Fibroblast of lung (primary cell): ENCODE data around the gene ATRNL1. TPM values are rescaled to one million over a fixed set of nuclear protein-coding genes. Genes with fewer than 3 reads are reported as not detected.
A peak's percentile ranks its signal among the peaks of the same experiment; 100 is the strongest.

Experiments
- DNase-seq, 2 donors: peaks; one replicate each; pipeline versions ENCODE4 v3.0.0 to v3.0.0-alpha.2; 2010; ENCODE audit warnings: low read depth in 2 of 2
- H2AFZ ChIP-seq: 2 replicates; pipeline ENCODE4 v1.5.1; 2012; ENCODE audit warnings: low read length, control low read depth, inconsistent platforms
- H3K27ac ChIP-seq: 2 replicates; pipeline ENCODE4 v1.5.1; 2011; ENCODE audit warnings: low read length, control low read depth; ENCODE audit not compliant: insufficient read depth
- H3K27me3 ChIP-seq: 2 replicates; pipeline ENCODE4 v1.5.1; 2011; ENCODE audit warnings: mild to moderate bottlenecking, low read length; ENCODE audit not compliant: control insufficient read depth, insufficient read depth
- H3K36me3 ChIP-seq: 2 replicates; pipeline ENCODE4 v1.5.1; 2011; ENCODE audit warnings: low read length; ENCODE audit not compliant: control insufficient read depth, insufficient read depth
- H3K4me1 ChIP-seq: 2 replicates; pipeline ENCODE4 v1.5.1; 2011; ENCODE audit warnings: low read length; ENCODE audit not compliant: control insufficient read depth, insufficient read depth; ENCODE audit errors: extremely low read depth
- H3K4me2 ChIP-seq: 2 replicates; pipeline ENCODE4 v1.5.1; 2011; ENCODE audit warnings: low read length, control low read depth; ENCODE audit not compliant: insufficient read depth; ENCODE audit errors: extremely low read depth
- H3K4me3 ChIP-seq, 4 experiments: fragments of 200-600 bp in 1 of 4; sonication (generic) in 1 of 4; replicated peaks in 1 of 4; 2 replicates each; pipeline ENCODE4 v1.5.1; 2011 to 2016; ENCODE audit warnings: low read length in 4 of 4, low read depth in 3 of 4, mild to moderate bottlenecking in 3 of 4, control low read depth in 2 of 4, inconsistent platforms in 1 of 4, mixed read lengths in 1 of 4; ENCODE audit not compliant: insufficient read depth in 1 of 4; ENCODE audit errors: control extremely low read depth in 1 of 4
- H3K79me2 ChIP-seq: 2 replicates; pipeline ENCODE4 v1.5.1; 2012; ENCODE audit warnings: mild to moderate bottlenecking, low read length, inconsistent platforms; ENCODE audit not compliant: control insufficient read depth, insufficient read depth
- H3K9ac ChIP-seq: 2 replicates; pipeline ENCODE4 v1.5.1; 2011; ENCODE audit warnings: mild to moderate bottlenecking, low read length, control low read depth; ENCODE audit not compliant: insufficient read depth
- H3K9me3 ChIP-seq: 2 replicates; pipeline ENCODE4 v1.5.1; 2012; ENCODE audit warnings: low read depth, low read length; ENCODE audit not compliant: control insufficient read depth, insufficient read depth
- H4K20me1 ChIP-seq: 2 replicates; pipeline ENCODE4 v1.5.1; 2011; ENCODE audit warnings: low read length; ENCODE audit not compliant: control insufficient read depth, insufficient read depth; ENCODE audit errors: extremely low read depth
- CTCF ChIP-seq, 2 donors: IDR thresholded peaks in 1 of 2; conservative IDR thresholded peaks in 1 of 2; 1 replicate in 1 of 2; 2 replicates in 1 of 2; pipeline ENCODE4 v1.5.1; 2011 to 2012; ENCODE audit warnings: low read length in 2 of 2, control low read depth in 1 of 2, inconsistent platforms in 1 of 2, low read depth in 1 of 2, mild to moderate bottlenecking in 1 of 2
- EZH2 ChIP-seq: IDR thresholded peaks from 2 replicates; pipeline ENCODE4 v1.5.1; 2012; ENCODE audit warnings: low read length, control low read depth, mild to moderate bottlenecking; ENCODE audit errors: missing control alignments
- polyA plus RNA-seq, 2 donors: library from polyadenylated mRNA; depleted of rRNA in 1 of 2; stranded (reverse) in 1 of 2; unstranded in 1 of 2; fragments of >200 nt; gene quantifications; 2 replicates each; pipeline ENCODE4 v1.2.1, GENCODE V29; 2011 to 2012; ENCODE audit warnings: missing spikeins in 1 of 2
- total RNA-seq: library from RNA; depleted of rRNA; stranded (reverse); fragments of >200 nt; gene quantifications from 2 replicates; pipeline ENCODE4 v1.2.1, GENCODE V29; 2014

The ATRNL1 gene
- total and polyA plus RNA-seq, 2 donors (not counting 1 experiment from before 2014, with no cell fraction given) = 0.33 TPM

GRCh38 chr10:115830265-115830970 lies 737.3 kb downstream of the ATRNL1 start:
- TF ChIP-seq CTCF (conservative IDR thresholded peaks at IDR 0.05 in 1 of 2, IDR thresholded peaks at IDR 0.05 in 1 of 2; ENCODE audit: low read depth in 1 of 2, low read length in 2 of 2) = no peak
- no peak for TF ChIP-seq EZH2
- Histone ChIP-seq H2AFZ (no peak overlapping the region), H3K4me2 (no peak overlapping the region), H3K9ac (no peak overlapping the region), H3K36me3 (no peaks in the 10 kb centered on the region), H3K27ac (no peak overlapping the region), H3K4me1 (peaks cover 6% of the 10 kb centered on the region), H3K27me3 (no peaks in the 10 kb centered on the region), H3K79me2 (no peaks in the 10 kb centered on the region), H3K4me3 (no peak overlapping the region), H4K20me1 (no peaks in the 10 kb centered on the region), H3K9me3 (no peaks in the 10 kb centered on the region)
- DNase-seq = peak; percentile 64 to 69

GRCh38 chr10:115831016-115831415 lies 737.9 kb downstream of the ATRNL1 start:
- no peak for TF ChIP-seq CTCF (conservative IDR thresholded peaks at IDR 0.05 in 1 of 2, IDR thresholded peaks at IDR 0.05 in 1 of 2; ENCODE audit: low read depth in 1 of 2, low read length in 2 of 2)
- no peak for TF ChIP-seq EZH2
- H3K27me3 ChIP-seq = no peaks in the 10 kb centered on the region
- no peaks in the 10 kb centered on the region for H3K79me2 ChIP-seq
- H3K4me2 ChIP-seq = no peak overlapping the region
- H4K20me1 ChIP-seq = no peaks in the 10 kb centered on the region
- H3K4me3 ChIP-seq = no peak overlapping the region
- H3K9me3 ChIP-seq = no peaks in the 10 kb centered on the region
- H3K36me3 ChIP-seq = no peaks in the 10 kb centered on the region
- H3K9ac ChIP-seq = no peak overlapping the region
- no peak overlapping the region for H2AFZ ChIP-seq
- H3K27ac ChIP-seq = no peak overlapping the region
- DNase-seq = no peak
- peaks cover 6% of the 10 kb centered on the region for H3K4me1 ChIP-seq

- no peak overlapping the region for H3K27ac ChIP-seq
Observed at GRCh38 chr10:115833119-115833518, 740.0 kb downstream of the ATRNL1 start.

More at GRCh38 chr10:115833119-115833518, 740.0 kb downstream of the ATRNL1 start:
- Histone ChIP-seq H3K4me3 (no peak overlapping the region), H3K36me3 (no peaks in the 10 kb centered on the region), H3K4me2 (no peak overlapping the region), H3K79me2 (no peaks in the 10 kb centered on the region), H3K9me3 (no peaks in the 10 kb centered on the region), H3K4me1 (peaks cover 2% of the 10 kb centered on the region), H4K20me1 (no peaks in the 10 kb centered on the region), H3K27me3 (no peaks in the 10 kb centered on the region), H2AFZ (no peak overlapping the region), H3K9ac (no peak overlapping the region)
- no peak for DNase-seq
- no peak for TF ChIP-seq CTCF (conservative IDR thresholded peaks at IDR 0.05 in 1 of 2, IDR thresholded peaks at IDR 0.05 in 1 of 2; ENCODE audit: low read depth in 1 of 2, low read length in 2 of 2)
- no peak for TF ChIP-seq EZH2
